HEK293 (cell line): Measurements from ENCODE around the gene ANK2.

ENCODE experiments used
- BCL11A ChIP-seq: fragments of 450-650 bp; formaldehyde crosslinking; IDR thresholded peaks from 2 replicates; pipeline ENCODE4 v1.5.1; 2016; ENCODE audit warnings: low read depth, missing biosample characterization, missing genetic modification characterization
- ZNF239 ChIP-seq: fragments of 450-650 bp; formaldehyde crosslinking; IDR thresholded peaks from 2 replicates; pipeline ENCODE4 v1.5.1; 2016; ENCODE audit warnings: missing biosample characterization, missing genetic modification characterization
- ZNF274 ChIP-seq, 2 experiments: fragments of 200-500 bp in 1 of 2; fragments of 450-650 bp in 1 of 2; sonication (Bioruptor generic) in 1 of 2; formaldehyde crosslinking in 1 of 2; IDR thresholded peaks; 2 replicates each; pipeline versions ENCODE4 v1.5.1 to v1.6.1; 2014 to 2016; ENCODE audit warnings: borderline replicate concordance in 1 of 2, inconsistent platforms in 1 of 2, low read length in 1 of 2, missing biosample characterization in 1 of 2, missing genetic modification characterization in 1 of 2
- ZNF366 ChIP-seq: fragments of 450-650 bp; formaldehyde crosslinking; conservative IDR thresholded peaks from 2 replicates; pipeline ENCODE4 v1.5.1; 2016; ENCODE audit warnings: missing biosample characterization, missing genetic modification characterization
- ZNF561 ChIP-seq: fragments of 450-650 bp; IDR thresholded peaks from 2 replicates; pipeline ENCODE4 v1.5.1; 2018; ENCODE audit warnings: missing biosample characterization, missing genetic modification characterization, borderline replicate concordance
- TF ChIP-seq, protein P1 (sequence below): fragments of 450-650 bp; formaldehyde crosslinking; IDR thresholded peaks from 2 replicates; pipeline ENCODE4 v1.5.1; 2016; ENCODE audit warnings: missing biosample characterization, missing genetic modification characterization

DNA sequence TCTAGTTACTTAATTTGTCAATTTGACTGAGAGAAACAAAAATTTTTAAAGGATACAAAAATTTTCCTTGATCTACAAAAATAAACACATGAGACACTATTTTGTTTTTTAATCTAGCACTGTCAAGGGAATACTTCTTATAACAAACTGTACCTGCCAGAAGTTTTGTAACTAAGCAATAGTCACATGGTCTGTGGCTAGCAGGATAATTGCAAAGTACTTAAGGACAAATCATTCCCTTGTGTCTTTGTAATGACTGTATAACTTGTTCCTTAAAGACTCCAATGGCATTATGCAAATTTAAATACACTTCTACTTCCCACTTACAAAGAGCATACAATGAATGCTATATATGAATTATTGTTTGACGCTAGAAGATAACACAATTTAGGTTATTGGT, 25.1 kb upstream of the ANK2 start:
- TF ChIP-seq BCL11A (tag by site-specific recombination) (no peak), ZNF561 (tag by site-specific recombination) (no peak), ZNF274 (IDR thresholded peaks at IDR 0.05; ENCODE audit: low read length) (no peak), ZNF274 (tag by site-specific recombination; IDR thresholded peaks at IDR 0.05; ENCODE audit: borderline replicate concordance) (no peak), ZNF239 (tag by site-specific recombination) (no peak), ZNF366 (tag by site-specific recombination) (no peak)
- TF ChIP-seq, protein P1, sequence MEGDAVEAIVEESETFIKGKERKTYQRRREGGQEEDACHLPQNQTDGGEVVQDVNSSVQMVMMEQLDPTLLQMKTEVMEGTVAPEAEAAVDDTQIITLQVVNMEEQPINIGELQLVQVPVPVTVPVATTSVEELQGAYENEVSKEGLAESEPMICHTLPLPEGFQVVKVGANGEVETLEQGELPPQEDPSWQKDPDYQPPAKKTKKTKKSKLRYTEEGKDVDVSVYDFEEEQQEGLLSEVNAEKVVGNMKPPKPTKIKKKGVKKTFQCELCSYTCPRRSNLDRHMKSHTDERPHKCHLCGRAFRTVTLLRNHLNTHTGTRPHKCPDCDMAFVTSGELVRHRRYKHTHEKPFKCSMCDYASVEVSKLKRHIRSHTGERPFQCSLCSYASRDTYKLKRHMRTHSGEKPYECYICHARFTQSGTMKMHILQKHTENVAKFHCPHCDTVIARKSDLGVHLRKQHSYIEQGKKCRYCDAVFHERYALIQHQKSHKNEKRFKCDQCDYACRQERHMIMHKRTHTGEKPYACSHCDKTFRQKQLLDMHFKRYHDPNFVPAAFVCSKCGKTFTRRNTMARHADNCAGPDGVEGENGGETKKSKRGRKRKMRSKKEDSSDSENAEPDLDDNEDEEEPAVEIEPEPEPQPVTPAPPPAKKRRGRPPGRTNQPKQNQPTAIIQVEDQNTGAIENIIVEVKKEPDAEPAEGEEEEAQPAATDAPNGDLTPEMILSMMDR (tag by site-specific recombination) = no peak
